Measurements from ENCODE around the gene DHX36.

DHX36 gene

DNA sequence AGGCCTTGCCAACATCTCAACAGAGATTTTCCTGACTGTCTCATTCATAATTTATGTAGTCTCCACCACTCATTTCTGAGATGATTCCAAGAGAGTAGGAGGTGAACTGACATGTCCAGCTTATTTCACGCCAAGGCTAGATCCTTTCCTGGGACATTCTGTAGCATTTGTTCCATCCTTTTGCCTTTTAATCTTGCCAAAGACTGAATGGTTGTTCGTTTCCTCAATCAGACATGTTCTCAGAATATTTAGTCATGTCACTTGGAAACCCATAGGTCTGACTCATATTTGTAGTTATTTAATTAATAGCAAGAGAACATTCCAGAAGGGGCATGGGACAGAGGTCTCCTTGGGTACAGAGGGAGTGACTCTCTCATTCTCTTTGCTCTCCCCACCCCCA lies 80.9 kb downstream of the DHX36 start:
- no peak overlapping the region for H3K4me3 ChIP-seq (ENCODE audit: low read depth, low read length)
- DNase-seq (ENCODE audit: low read depth), result no peak
- TF ChIP-seq, protein P1, sequence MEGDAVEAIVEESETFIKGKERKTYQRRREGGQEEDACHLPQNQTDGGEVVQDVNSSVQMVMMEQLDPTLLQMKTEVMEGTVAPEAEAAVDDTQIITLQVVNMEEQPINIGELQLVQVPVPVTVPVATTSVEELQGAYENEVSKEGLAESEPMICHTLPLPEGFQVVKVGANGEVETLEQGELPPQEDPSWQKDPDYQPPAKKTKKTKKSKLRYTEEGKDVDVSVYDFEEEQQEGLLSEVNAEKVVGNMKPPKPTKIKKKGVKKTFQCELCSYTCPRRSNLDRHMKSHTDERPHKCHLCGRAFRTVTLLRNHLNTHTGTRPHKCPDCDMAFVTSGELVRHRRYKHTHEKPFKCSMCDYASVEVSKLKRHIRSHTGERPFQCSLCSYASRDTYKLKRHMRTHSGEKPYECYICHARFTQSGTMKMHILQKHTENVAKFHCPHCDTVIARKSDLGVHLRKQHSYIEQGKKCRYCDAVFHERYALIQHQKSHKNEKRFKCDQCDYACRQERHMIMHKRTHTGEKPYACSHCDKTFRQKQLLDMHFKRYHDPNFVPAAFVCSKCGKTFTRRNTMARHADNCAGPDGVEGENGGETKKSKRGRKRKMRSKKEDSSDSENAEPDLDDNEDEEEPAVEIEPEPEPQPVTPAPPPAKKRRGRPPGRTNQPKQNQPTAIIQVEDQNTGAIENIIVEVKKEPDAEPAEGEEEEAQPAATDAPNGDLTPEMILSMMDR (IDR thresholded peaks at IDR 0.05; ENCODE audit: low read depth, low read length), result no peak
- no peak for TF ChIP-seq POLR2A (IDR thresholded peaks at IDR 0.05; ENCODE audit: extremely low read depth, insufficient read length)
- TF ChIP-seq MYC (IDR thresholded peaks at IDR 0.05; ENCODE audit: low read depth, low read length), result no peak
- TF ChIP-seq, protein P2, sequence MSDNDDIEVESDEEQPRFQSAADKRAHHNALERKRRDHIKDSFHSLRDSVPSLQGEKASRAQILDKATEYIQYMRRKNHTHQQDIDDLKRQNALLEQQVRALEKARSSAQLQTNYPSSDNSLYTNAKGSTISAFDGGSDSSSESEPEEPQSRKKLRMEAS (IDR thresholded peaks at IDR 0.05; ENCODE audit: low read depth, low read length), result no peak

- no peak overlapping the region for H3K4me3 ChIP-seq (ENCODE audit: low read depth, low read length)
- TF ChIP-seq, protein P1 (IDR thresholded peaks at IDR 0.05; ENCODE audit: low read depth, low read length), result no peak
- no peak for TF ChIP-seq POLR2A (IDR thresholded peaks at IDR 0.05; ENCODE audit: extremely low read depth, insufficient read length)
- TF ChIP-seq, protein P2 (IDR thresholded peaks at IDR 0.05; ENCODE audit: low read depth, low read length), result no peak
- no peak for TF ChIP-seq MYC (IDR thresholded peaks at IDR 0.05; ENCODE audit: low read depth, low read length)
- DNase-seq (ENCODE audit: low read depth), result no peak
Observed at GRCh38 chr3:154242766-154243165, 81.5 kb downstream of the DHX36 start.

GRCh38 chr3:154241496-154241895 lies 82.8 kb downstream of the DHX36 start:
- no peak overlapping the region for H3K4me3 ChIP-seq (ENCODE audit: low read depth, low read length)
- no peak for DNase-seq (ENCODE audit: low read depth)
- TF ChIP-seq, protein P1 (IDR thresholded peaks at IDR 0.05; ENCODE audit: low read depth, low read length), result no peak
- no peak for TF ChIP-seq MYC (IDR thresholded peaks at IDR 0.05; ENCODE audit: low read depth, low read length)
- TF ChIP-seq POLR2A (IDR thresholded peaks at IDR 0.05; ENCODE audit: extremely low read depth, insufficient read length), result no peak
- TF ChIP-seq, protein P2 (IDR thresholded peaks at IDR 0.05; ENCODE audit: low read depth, low read length), result no peak

DNA sequence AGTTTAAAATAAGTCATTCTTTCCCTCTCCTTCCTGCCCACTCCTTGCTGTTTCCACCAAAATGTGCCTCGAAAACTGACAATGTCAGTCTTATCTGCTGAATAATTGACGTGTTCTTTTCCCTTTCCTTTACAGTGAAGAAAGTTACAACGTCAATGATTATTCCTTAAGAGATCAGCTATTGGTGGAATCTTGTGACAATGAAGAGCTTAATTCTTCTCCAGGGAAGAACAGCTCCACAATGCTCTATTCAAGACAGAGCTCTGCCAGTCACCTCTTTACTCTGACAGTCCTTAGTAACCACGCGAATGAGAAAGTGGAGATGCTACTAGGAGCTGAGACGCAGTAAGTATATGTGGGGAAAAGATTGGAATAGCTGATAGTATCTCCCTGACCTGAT lies 84.1 kb downstream of the DHX36 start:
- H3K4me3 ChIP-seq (ENCODE audit: low read depth, low read length), result no peak overlapping the region
- no peak for TF ChIP-seq POLR2A (IDR thresholded peaks at IDR 0.05; ENCODE audit: extremely low read depth, insufficient read length)
- TF ChIP-seq MYC (IDR thresholded peaks at IDR 0.05; ENCODE audit: low read depth, low read length), result no peak
- TF ChIP-seq, protein P2 (IDR thresholded peaks at IDR 0.05; ENCODE audit: low read depth, low read length), result no peak
- TF ChIP-seq, protein P1 (IDR thresholded peaks at IDR 0.05; ENCODE audit: low read depth, low read length), result no peak
- DNase-seq (ENCODE audit: low read depth), result no peak

- no peak overlapping the region for H3K4me3 ChIP-seq (ENCODE audit: low read depth, low read length)
- no peak for DNase-seq (ENCODE audit: low read depth)
- no peak for TF ChIP-seq MYC (IDR thresholded peaks at IDR 0.05; ENCODE audit: low read depth, low read length)
- TF ChIP-seq POLR2A (IDR thresholded peaks at IDR 0.05; ENCODE audit: extremely low read depth, insufficient read length), result no peak
- TF ChIP-seq, protein P1 (IDR thresholded peaks at IDR 0.05; ENCODE audit: low read depth, low read length), result no peak
- TF ChIP-seq, protein P2 (IDR thresholded peaks at IDR 0.05; ENCODE audit: low read depth, low read length), result no peak
Observed at GRCh38 chr3:154236331-154236730, 88.0 kb downstream of the DHX36 start.

DNA sequence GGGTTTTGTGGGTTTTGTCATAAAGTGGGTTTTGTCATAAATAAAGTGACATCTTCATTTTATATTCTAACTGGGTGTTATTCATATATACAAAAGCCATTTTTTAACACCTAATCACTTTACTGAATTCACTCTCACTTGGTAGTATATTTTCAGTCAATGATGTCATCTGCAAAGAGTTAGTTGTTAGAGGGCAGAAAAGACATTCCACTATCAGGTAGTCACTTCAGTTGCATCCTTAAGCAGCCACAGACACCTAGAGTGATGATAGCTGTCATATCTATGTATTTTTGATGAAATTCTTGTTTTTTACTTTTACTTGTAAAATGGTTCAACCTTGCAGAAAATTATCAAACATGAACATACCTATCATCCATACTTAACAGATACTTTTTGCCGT lies 89.0 kb downstream of the DHX36 start:
- no peak for DNase-seq (ENCODE audit: low read depth)
- H3K4me3 ChIP-seq (ENCODE audit: low read depth, low read length), result no peak overlapping the region
- TF ChIP-seq, protein P1 (IDR thresholded peaks at IDR 0.05; ENCODE audit: low read depth, low read length), result no peak
- no peak for TF ChIP-seq MYC (IDR thresholded peaks at IDR 0.05; ENCODE audit: low read depth, low read length)
- TF ChIP-seq, protein P2 (IDR thresholded peaks at IDR 0.05; ENCODE audit: low read depth, low read length), result no peak
- TF ChIP-seq POLR2A (IDR thresholded peaks at IDR 0.05; ENCODE audit: extremely low read depth, insufficient read length), result no peak

All from NB4 (cell line).